ENCODE measurements around the gene DCTN2. TPM values are rescaled to one million over a fixed set of nuclear protein-coding genes. Genes with fewer than 3 reads are reported as not detected.

Gene DCTN2
- total and polyA plus RNA-seq, 2 donors (not counting 1 experiment from before 2014, with no cell fraction given): 59.4 to 94.3 TPM

GRCh38 chr12:57513266-57513665 is 33.7 kb downstream of the DCTN2 start:
- CTCF ChIA-PET: no interaction called here
- Mint-ChIP-seq H3K9me3 (ENCODE audit: insufficient read depth) (no peaks in the 10 kb centered on the region), H3K4me1 (peaks cover 6% of the 10 kb centered on the region), H3K27me3 (no peaks in the 10 kb centered on the region), H3K4me3 (no peak overlapping the region), H3K27ac (no peak overlapping the region)
- Histone ChIP-seq H3K27me3 (replicated peaks in 1 of 4; ENCODE audit: control extremely low read depth in 1 of 4, control insufficient read depth in 3 of 4, insufficient read depth in 4 of 4, low read length in 3 of 4) (no peaks in the 10 kb centered on the region), H3K27ac (ENCODE audit: low read length in 2 of 2) (peak overlapping the region in 1 of 2 donors; percentile 12), H3K4me1 (ENCODE audit: control insufficient read depth in 2 of 2, insufficient read depth in 2 of 2, low read length in 2 of 2) (peaks cover under 1 to 4% of the 10 kb centered on the region in 2 donors), H3K4me2 (replicated peaks; ENCODE audit: low read depth, low read length, poor library complexity, severe bottlenecking) (no peak overlapping the region), H2AFZ (ENCODE audit: insufficient read depth, low read depth, low read length, poor library complexity, severe bottlenecking) (no peak overlapping the region), H3K79me2 (ENCODE audit: control insufficient read depth, insufficient read depth, low read length) (peaks cover 7% of the 10 kb centered on the region), H3K9ac (ENCODE audit: low read length) (no peak overlapping the region), H4K20me1 (ENCODE audit: control insufficient read depth, insufficient read depth, low read length, poor library complexity, severe bottlenecking) (peaks cover 5% of the 10 kb centered on the region), H3K9me3 (ENCODE audit: control extremely low read depth in 1 of 3, control insufficient read depth in 2 of 3, insufficient read depth in 1 of 3, low read length in 2 of 3) (no peaks in the 10 kb centered on the region), H3K36me3 (replicated peaks in 1 of 2; ENCODE audit: control extremely low read depth in 1 of 2, control insufficient read depth in 1 of 2, extremely low read depth in 1 of 2, insufficient read depth in 2 of 2, low read length in 1 of 2) (peaks cover 27 to 73% of the 10 kb centered on the region in 2 experiments), H3K4me3 (ENCODE audit: control extremely low read depth in 1 of 5, extremely low read depth in 1 of 5, insufficient read depth in 1 of 5, low read depth in 2 of 5, low read length in 4 of 5) (no peak overlapping the region)
- 89% methylated on average over 1 of the region's 5 CpGs for WGBS (ENCODE audit: insufficient coverage)
- intact Hi-C loops (cut with micrococcal nuclease): no loop called here
- no peak for ATAC-seq (ENCODE audit: low read depth)
- no peak for DNase-seq
- POLR2A ChIA-PET: no interaction called here
- TF ChIP-seq CTCF (IDR thresholded peaks at IDR 0.05): no peak
- TF ChIP-seq EZH2 (IDR thresholded peaks at IDR 0.05; ENCODE audit: borderline replicate concordance, insufficient read depth, low read depth, low read length, poor library complexity, severe bottlenecking): no peak

- Histone ChIP-seq H3K27me3 (replicated peaks in 1 of 4; ENCODE audit: control extremely low read depth in 1 of 4, control insufficient read depth in 3 of 4, insufficient read depth in 4 of 4, low read length in 3 of 4) (no peaks in the 10 kb centered on the region), H3K4me3 (ENCODE audit: control extremely low read depth in 1 of 5, extremely low read depth in 1 of 5, insufficient read depth in 1 of 5, low read depth in 2 of 5, low read length in 4 of 5) (no peak overlapping the region), H3K4me1 (ENCODE audit: control insufficient read depth in 2 of 2, insufficient read depth in 2 of 2, low read length in 2 of 2) (no peaks in the 10 kb centered on the region), H3K9me3 (ENCODE audit: control extremely low read depth in 1 of 3, control insufficient read depth in 2 of 3, insufficient read depth in 1 of 3, low read length in 2 of 3) (no peaks in the 10 kb centered on the region), H2AFZ (ENCODE audit: insufficient read depth, low read depth, low read length, poor library complexity, severe bottlenecking) (no peak overlapping the region), H3K79me2 (ENCODE audit: control insufficient read depth, insufficient read depth, low read length) (peaks cover 3% of the 10 kb centered on the region), H3K36me3 (replicated peaks in 1 of 2; ENCODE audit: control extremely low read depth in 1 of 2, control insufficient read depth in 1 of 2, extremely low read depth in 1 of 2, insufficient read depth in 2 of 2, low read length in 1 of 2) (peaks cover 27 to 69% of the 10 kb centered on the region in 2 experiments), H3K4me2 (replicated peaks; ENCODE audit: low read depth, low read length, poor library complexity, severe bottlenecking) (no peak overlapping the region), H3K27ac (ENCODE audit: low read length in 2 of 2) (peak overlapping the region in 1 of 2 donors; percentile 20), H4K20me1 (ENCODE audit: control insufficient read depth, insufficient read depth, low read length, poor library complexity, severe bottlenecking) (peaks cover 5% of the 10 kb centered on the region), H3K9ac (ENCODE audit: low read length) (no peak overlapping the region)
- Mint-ChIP-seq H3K27me3 (no peaks in the 10 kb centered on the region), H3K9me3 (ENCODE audit: insufficient read depth) (no peaks in the 10 kb centered on the region), H3K4me1 (peaks cover 2% of the 10 kb centered on the region), H3K27ac (peak overlapping the region; percentile 46), H3K4me3 (no peak overlapping the region)
- no peak for TF ChIP-seq CTCF (IDR thresholded peaks at IDR 0.05)
- TF ChIP-seq EZH2 (IDR thresholded peaks at IDR 0.05; ENCODE audit: borderline replicate concordance, insufficient read depth, low read depth, low read length, poor library complexity, severe bottlenecking): no peak
- ChIA-PET POLR2A (interaction anchor here (0.7 kb wide), 1 partner anchor 10 kb away, joined by 5 read pairs; no protein-coding TSS in a partner anchor), CTCF (no interaction called here)
- no peak for ATAC-seq (ENCODE audit: low read depth)
- DNase-seq: no peak
- intact Hi-C loops (cut with micrococcal nuclease): no loop called here
- 99% methylated on average over 6 of the region's 6 CpGs for WGBS (ENCODE audit: insufficient coverage)
Measured at GRCh38 chr12:57512665-57513064, 34.3 kb downstream of the DCTN2 start.
